GM12892 (cell line): Measurements from ENCODE around the gene MYL7.
"Not testable (repeated sequence)": the region's sequence is repeated elsewhere in the genome, so short reads cannot be mapped to it uniquely, and the experiment has no call there.

Experiments used
- POLR2A ChIP-seq: IDR thresholded peaks from 2 replicates; pipeline ENCODE4 v1.6.1; 2011; ENCODE audit warnings: low read depth, low read length, control low read depth
- POLR2AphosphoS5 ChIP-seq: IDR thresholded peaks from 2 replicates; pipeline ENCODE4 v1.6.1; 2011; ENCODE audit warnings: low read depth, low read length, control low read depth
- TAF1 ChIP-seq: IDR thresholded peaks from 2 replicates; pipeline ENCODE4 v1.6.1; 2011; ENCODE audit warnings: low read depth, mild to moderate bottlenecking, control low read depth, low read length, borderline replicate concordance

GRCh38 chr7:44171901-44172300 is 30.8 kb upstream of the MYL7 start:
- TF ChIP-seq TAF1, POLR2A, POLR2AphosphoS5: not testable (repeated sequence)
